HepG2 (cell line): ENCODE data around the gene HMCN1. TPM values are rescaled to one million over a fixed set of nuclear protein-coding genes. Genes with fewer than 3 reads are reported as not detected.

Source experiments
- HOXA5 ChIP-seq: sonication (generic); formaldehyde crosslinking; IDR thresholded peaks from 2 replicates; pipeline ENCODE4 v1.4.0; 2020; ENCODE audit warnings: missing genetic modification reagents
- RFX5 ChIP-seq: IDR thresholded peaks from 2 replicates; pipeline ENCODE4 v1.6.1; 2011; ENCODE audit warnings: low read depth, low read length, improper control_type of control experiment
- ZNF772 ChIP-seq: sonication (generic); formaldehyde crosslinking; IDR thresholded peaks from 2 replicates; pipeline ENCODE4 v1.5.0; 2020; ENCODE audit warnings: mild to moderate bottlenecking, missing genetic modification reagents
- polyA plus RNA-seq, 8 experiments: library from polyadenylated mRNA; depleted of rRNA in 3 of 8; stranded (reverse) in 7 of 8; unstranded in 1 of 8; fragments of >200 nt; fragmentation: Illumina TruSeq in 4 of 8; extraction: Trizol in 4 of 8; gene quantifications; 2 replicates each; pipeline versions ENCODE4 v1.2.1 to v1.2.3, GENCODE V29; 2011 to 2016; ENCODE audit warnings: low read depth in 4 of 8, missing spikeins in 1 of 8, mixed read lengths in 1 of 8; ENCODE audit not compliant: insufficient read depth in 1 of 8
- total RNA-seq, 5 experiments: library from RNA; depleted of rRNA; stranded (reverse); fragments of >200 nt; fragmentation: Illumina TruSeq; extraction: Trizol; gene quantifications; 2 replicates each; pipeline ENCODE4 v1.2.3, GENCODE V29; 2016; ENCODE audit warnings: low read depth in 1 of 5
- TF ChIP-seq, protein P1 (sequence below), 2 experiments: sonication (generic) in 1 of 2; formaldehyde crosslinking in 1 of 2; IDR thresholded peaks; 2 replicates each; pipeline versions ENCODE4 v1.4.0 to v1.6.1; 2018 to 2020; ENCODE audit warnings: missing genetic modification reagents in 2 of 2, borderline replicate concordance in 1 of 2, low read depth in 1 of 2, mild to moderate bottlenecking in 1 of 2, missing biosample characterization in 1 of 2
- TF ChIP-seq, protein P2 (sequence below): sonication (generic); formaldehyde crosslinking; IDR thresholded peaks from 2 replicates; pipeline ENCODE4 v1.5.1; 2020; ENCODE audit warnings: missing genetic modification reagents, mild to moderate bottlenecking, borderline replicate concordance
- TF ChIP-seq, protein P3 (sequence below): sonication (generic); formaldehyde crosslinking; IDR thresholded peaks from 2 replicates; pipeline ENCODE4 v1.4.0; 2020; ENCODE audit warnings: low read depth, mild to moderate bottlenecking, missing genetic modification reagents
- TF ChIP-seq, protein P4 (sequence below): IDR thresholded peaks from 2 replicates; pipeline ENCODE4 v1.6.1; 2012; ENCODE audit warnings: low read depth, low read length, improper control_type of control experiment
- TF ChIP-seq, protein P5 (sequence below): sonication (generic); formaldehyde crosslinking; IDR thresholded peaks from 2 replicates; pipeline ENCODE4 v1.5.1; 2020; ENCODE audit warnings: mild to moderate bottlenecking, missing genetic modification reagents, moderate library complexity

Gene HMCN1
- total and polyA plus RNA-seq, 2 of the 13 experiments (the other 11 are each of a cell fraction or from before 2014, with no cell fraction given) = 0.03 TPM; not detected in 1

DNA sequence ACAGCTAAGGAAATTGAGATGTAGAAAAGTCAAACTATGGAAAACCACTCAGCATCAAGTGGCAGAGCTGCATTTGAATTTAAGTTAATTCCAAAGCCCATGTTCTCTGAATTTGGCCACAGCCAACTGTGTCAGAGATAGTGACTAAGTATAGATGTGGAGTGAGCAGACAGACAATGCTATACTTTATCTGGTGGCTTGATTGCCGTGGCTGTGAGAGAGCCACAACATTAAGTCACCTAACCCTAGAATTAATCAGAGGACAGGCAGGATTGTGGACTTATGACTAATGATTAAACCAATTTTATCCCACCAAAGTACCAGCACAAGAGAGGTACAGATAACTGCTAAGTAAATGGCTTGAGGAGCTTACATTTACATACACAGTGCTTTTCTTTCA lies 431.1 kb downstream of the HMCN1 start (continued):
- TF ChIP-seq ZNF772 (CRISPR knock-in tag) (no peak), RFX5 (no peak), HOXA5 (CRISPR knock-in tag) (no peak)
- TF ChIP-seq, protein P1, sequence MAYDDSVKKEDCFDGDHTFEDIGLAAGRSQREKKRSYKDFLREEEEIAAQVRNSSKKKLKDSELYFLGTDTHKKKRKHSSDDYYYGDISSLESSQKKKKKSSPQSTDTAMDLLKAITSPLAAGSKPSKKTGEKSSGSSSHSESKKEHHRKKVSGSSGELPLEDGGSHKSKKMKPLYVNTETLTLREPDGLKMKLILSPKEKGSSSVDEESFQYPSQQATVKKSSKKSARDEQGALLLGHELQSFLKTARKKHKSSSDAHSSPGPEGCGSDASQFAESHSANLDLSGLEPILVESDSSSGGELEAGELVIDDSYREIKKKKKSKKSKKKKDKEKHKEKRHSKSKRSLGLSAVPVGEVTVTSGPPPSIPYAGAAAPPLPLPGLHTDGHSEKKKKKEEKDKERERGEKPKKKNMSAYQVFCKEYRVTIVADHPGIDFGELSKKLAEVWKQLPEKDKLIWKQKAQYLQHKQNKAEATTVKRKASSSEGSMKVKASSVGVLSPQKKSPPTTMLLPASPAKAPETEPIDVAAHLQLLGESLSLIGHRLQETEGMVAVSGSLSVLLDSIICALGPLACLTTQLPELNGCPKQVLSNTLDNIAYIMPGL (CRISPR knock-in tag; IDR thresholded peaks at IDR 0.05; ENCODE audit: borderline replicate concordance in 1 of 2, low read depth in 1 of 2) = no peak
- TF ChIP-seq, protein P2, sequence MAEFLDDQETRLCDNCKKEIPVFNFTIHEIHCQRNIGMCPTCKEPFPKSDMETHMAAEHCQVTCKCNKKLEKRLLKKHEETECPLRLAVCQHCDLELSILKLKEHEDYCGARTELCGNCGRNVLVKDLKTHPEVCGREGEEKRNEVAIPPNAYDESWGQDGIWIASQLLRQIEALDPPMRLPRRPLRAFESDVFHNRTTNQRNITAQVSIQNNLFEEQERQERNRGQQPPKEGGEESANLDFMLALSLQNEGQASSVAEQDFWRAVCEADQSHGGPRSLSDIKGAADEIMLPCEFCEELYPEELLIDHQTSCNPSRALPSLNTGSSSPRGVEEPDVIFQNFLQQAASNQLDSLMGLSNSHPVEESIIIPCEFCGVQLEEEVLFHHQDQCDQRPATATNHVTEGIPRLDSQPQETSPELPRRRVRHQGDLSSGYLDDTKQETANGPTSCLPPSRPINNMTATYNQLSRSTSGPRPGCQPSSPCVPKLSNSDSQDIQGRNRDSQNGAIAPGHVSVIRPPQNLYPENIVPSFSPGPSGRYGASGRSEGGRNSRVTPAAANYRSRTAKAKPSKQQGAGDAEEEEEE (CRISPR knock-in tag) = no peak
- TF ChIP-seq, protein P3, sequence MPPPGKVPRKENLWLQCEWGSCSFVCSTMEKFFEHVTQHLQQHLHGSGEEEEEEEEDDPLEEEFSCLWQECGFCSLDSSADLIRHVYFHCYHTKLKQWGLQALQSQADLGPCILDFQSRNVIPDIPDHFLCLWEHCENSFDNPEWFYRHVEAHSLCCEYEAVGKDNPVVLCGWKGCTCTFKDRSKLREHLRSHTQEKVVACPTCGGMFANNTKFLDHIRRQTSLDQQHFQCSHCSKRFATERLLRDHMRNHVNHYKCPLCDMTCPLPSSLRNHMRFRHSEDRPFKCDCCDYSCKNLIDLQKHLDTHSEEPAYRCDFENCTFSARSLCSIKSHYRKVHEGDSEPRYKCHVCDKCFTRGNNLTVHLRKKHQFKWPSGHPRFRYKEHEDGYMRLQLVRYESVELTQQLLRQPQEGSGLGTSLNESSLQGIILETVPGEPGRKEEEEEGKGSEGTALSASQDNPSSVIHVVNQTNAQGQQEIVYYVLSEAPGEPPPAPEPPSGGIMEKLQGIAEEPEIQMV (CRISPR knock-in tag) = no peak
- TF ChIP-seq, protein P4, sequence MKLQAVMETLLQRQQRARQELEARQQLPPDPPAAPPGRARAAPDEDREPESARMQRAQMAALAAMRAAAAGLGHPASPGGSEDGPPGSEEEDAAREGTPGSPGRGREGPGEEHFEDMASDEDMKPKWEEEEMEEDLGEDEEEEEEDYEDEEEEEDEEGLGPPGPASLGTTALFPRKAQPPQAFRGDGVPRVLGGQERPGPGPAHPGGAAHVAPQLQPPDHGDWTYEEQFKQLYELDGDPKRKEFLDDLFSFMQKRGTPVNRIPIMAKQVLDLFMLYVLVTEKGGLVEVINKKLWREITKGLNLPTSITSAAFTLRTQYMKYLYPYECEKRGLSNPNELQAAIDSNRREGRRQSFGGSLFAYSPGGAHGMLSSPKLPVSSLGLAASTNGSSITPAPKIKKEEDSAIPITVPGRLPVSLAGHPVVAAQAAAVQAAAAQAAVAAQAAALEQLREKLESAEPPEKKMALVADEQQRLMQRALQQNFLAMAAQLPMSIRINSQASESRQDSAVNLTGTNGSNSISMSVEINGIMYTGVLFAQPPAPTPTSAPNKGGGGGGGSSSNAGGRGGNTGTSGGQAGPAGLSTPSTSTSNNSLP = no peak
- TF ChIP-seq, protein P5, sequence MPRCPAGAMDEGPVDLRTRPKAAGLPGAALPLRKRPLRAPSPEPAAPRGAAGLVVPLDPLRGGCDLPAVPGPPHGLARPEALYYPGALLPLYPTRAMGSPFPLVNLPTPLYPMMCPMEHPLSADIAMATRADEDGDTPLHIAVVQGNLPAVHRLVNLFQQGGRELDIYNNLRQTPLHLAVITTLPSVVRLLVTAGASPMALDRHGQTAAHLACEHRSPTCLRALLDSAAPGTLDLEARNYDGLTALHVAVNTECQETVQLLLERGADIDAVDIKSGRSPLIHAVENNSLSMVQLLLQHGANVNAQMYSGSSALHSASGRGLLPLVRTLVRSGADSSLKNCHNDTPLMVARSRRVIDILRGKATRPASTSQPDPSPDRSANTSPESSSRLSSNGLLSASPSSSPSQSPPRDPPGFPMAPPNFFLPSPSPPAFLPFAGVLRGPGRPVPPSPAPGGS (CRISPR knock-in tag) = no peak
